T1000 (cell line): ENCODE measurements around the gene TMEM204.

Experiments used
- DNase-seq: peaks from one replicate; lab custom pipeline; 2025; ENCODE audit warnings: mixed read lengths; lab: John Stamatoyannopoulos, UW

TMEM204 gene

GRCh38 chr16:1520461-1520860, 13.0 kb upstream of the TMEM204 start:
- DNase-seq = no peak

GRCh38 chr16:1523581-1524245, 9.8 kb upstream of the TMEM204 start:
- no peak for DNase-seq

- DNase-seq = no peak
Observed at GRCh38 chr16:1524366-1524765, 9.1 kb upstream of the TMEM204 start.

GRCh38 chr16:1525871-1526607, 7.4 kb upstream of the TMEM204 start:
- no peak for DNase-seq

- DNase-seq = no peak
Observed at GRCh38 chr16:1526608-1527555, 6.6 kb upstream of the TMEM204 start.

GRCh38 chr16:1527836-1528811, 5.3 kb upstream of the TMEM204 start:
- no peak for DNase-seq

GRCh38 chr16:1528921-1529537, 4.4 kb upstream of the TMEM204 start:
- DNase-seq = no peak

GRCh38 chr16:1530349-1530882, 3.0 kb upstream of the TMEM204 start:
- no peak for DNase-seq

GRCh38 chr16:1530883-1531637, 2.4 kb upstream of the TMEM204 start:
- DNase-seq = no peak

GRCh38 chr16:1531638-1531910, 1.9 kb upstream of the TMEM204 start:
- no peak for DNase-seq

GRCh38 chr16:1532081-1532760, 1.2 kb upstream of the TMEM204 start:
- no peak for DNase-seq

- no peak for DNase-seq
Observed at GRCh38 chr16:1532771-1533170, 695 bp upstream of the TMEM204 start.

GRCh38 chr16:1534021-1535020, 855 bp downstream of the TMEM204 start:
- DNase-seq = no peak

GRCh38 chr16:1535391-1536291, 2.2 kb downstream of the TMEM204 start:
- no peak for DNase-seq

- no peak for DNase-seq
Observed at GRCh38 chr16:1536601-1537000, 3.1 kb downstream of the TMEM204 start.

- no peak for DNase-seq
Observed at GRCh38 chr16:1537138-1537577, 3.7 kb downstream of the TMEM204 start.

- no peak for DNase-seq
Observed at GRCh38 chr16:1537763-1538289, 4.4 kb downstream of the TMEM204 start.
